ENCODE data around the gene SPO11. TPM values are rescaled to one million over a fixed set of nuclear protein-coding genes. Genes with fewer than 3 reads are reported as not detected.
A peak's percentile ranks its signal among the peaks of the same experiment; 100 is the strongest.

Gene SPO11
- total RNA-seq, 4 donors from 2014 or later, result not detected

DNA sequence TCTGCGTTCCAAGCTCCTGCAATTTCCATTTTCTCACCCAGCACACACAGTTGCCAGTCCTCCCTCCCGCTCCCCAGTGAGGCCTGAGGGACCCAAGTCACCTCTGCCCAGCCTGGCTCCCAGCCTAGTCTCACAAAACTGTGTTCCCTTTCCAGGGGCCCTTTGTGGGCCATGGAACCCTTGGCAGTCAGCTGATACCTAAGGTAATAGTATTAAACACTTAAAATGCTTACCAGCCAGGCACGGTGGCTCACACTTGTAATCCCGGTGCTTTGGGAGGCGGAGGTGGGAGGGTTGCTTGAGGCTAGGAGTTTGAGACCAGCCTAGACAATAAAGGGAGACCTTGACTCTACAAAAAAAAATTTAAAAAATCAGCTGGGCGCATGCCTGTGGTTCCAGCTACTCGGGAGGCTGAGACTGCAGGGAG is 58.4 kb downstream of the SPO11 start:
- Histone ChIP-seq H3K4me1 (no peaks in the 10 kb centered on the region), H3K27me3 (no peaks in the 10 kb centered on the region), H3K36me3 (no peaks in the 10 kb centered on the region), H3K27ac (no peak overlapping the region), H3K4me3 (no peak overlapping the region), H3K9me3 (no peaks in the 10 kb centered on the region)
- intact Hi-C loops (cut with DNase I; ENCODE audit: low total_unique reads), result no loop called here
- no peak for TF ChIP-seq POLR2A (IDR thresholded peaks at IDR 0.05)
- TF ChIP-seq, protein P1, sequence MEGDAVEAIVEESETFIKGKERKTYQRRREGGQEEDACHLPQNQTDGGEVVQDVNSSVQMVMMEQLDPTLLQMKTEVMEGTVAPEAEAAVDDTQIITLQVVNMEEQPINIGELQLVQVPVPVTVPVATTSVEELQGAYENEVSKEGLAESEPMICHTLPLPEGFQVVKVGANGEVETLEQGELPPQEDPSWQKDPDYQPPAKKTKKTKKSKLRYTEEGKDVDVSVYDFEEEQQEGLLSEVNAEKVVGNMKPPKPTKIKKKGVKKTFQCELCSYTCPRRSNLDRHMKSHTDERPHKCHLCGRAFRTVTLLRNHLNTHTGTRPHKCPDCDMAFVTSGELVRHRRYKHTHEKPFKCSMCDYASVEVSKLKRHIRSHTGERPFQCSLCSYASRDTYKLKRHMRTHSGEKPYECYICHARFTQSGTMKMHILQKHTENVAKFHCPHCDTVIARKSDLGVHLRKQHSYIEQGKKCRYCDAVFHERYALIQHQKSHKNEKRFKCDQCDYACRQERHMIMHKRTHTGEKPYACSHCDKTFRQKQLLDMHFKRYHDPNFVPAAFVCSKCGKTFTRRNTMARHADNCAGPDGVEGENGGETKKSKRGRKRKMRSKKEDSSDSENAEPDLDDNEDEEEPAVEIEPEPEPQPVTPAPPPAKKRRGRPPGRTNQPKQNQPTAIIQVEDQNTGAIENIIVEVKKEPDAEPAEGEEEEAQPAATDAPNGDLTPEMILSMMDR (IDR thresholded peaks at IDR 0.05), result no peak
- peak in 1 of 2 donors; percentile 14 for DNase-seq

DNA sequence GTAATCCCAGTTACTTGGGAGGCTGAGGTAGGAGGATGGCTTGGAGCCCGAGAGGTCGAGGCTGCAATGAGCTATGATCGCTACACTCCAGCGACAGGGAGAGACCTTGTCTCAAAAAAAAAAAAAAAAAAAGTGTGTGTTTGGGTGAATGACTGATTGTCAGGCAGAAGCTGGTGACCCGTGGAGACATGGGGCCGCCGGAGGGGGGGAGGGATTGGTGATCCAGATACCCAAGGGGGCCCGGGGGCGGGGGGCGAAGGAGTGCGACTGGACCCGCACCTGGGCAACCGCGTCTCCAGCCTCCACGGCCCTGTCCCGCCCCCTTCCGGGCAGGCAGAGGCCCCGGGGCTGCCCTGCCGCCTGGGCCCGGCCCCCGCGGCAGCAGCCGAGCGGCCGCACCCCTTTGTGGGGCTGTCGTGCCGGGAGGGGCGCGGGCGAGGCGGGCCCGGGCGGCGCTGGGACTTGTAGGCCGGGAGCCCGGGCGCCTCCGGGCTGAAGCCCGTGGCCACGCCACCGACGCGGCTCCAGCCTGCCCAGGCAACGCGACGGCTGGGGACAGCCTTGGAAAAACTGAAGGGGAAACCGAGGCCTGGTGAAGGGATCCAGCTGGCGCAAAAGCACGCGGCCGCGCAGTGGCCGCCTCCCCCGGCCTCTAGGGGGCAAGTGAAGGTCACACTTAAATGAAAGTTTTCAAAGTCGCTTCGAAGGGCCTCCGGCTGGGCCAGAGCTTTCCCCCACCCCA is 59.5 kb downstream of the SPO11 start:
- Histone ChIP-seq H3K27ac (peak overlapping the region; percentile 55 to 75), H3K36me3 (no peaks in the 10 kb centered on the region), H3K9me3 (no peaks in the 10 kb centered on the region), H3K27me3 (no peaks in the 10 kb centered on the region), H3K4me1 (no peaks in the 10 kb centered on the region), H3K4me3 (peak overlapping the region; percentile 7 to 25)
- intact Hi-C loops (cut with DNase I; ENCODE audit: low total_unique reads), result no loop called here
- DNase-seq, result peak; percentile 75 to 76
- peak in 1 of 2 donors; percentile 49 for TF ChIP-seq POLR2A (IDR thresholded peaks at IDR 0.05)
- TF ChIP-seq, protein P1 (IDR thresholded peaks at IDR 0.05), result peak in 3 of 4 experiments; percentile 9 to 35 (median 32)

DNA sequence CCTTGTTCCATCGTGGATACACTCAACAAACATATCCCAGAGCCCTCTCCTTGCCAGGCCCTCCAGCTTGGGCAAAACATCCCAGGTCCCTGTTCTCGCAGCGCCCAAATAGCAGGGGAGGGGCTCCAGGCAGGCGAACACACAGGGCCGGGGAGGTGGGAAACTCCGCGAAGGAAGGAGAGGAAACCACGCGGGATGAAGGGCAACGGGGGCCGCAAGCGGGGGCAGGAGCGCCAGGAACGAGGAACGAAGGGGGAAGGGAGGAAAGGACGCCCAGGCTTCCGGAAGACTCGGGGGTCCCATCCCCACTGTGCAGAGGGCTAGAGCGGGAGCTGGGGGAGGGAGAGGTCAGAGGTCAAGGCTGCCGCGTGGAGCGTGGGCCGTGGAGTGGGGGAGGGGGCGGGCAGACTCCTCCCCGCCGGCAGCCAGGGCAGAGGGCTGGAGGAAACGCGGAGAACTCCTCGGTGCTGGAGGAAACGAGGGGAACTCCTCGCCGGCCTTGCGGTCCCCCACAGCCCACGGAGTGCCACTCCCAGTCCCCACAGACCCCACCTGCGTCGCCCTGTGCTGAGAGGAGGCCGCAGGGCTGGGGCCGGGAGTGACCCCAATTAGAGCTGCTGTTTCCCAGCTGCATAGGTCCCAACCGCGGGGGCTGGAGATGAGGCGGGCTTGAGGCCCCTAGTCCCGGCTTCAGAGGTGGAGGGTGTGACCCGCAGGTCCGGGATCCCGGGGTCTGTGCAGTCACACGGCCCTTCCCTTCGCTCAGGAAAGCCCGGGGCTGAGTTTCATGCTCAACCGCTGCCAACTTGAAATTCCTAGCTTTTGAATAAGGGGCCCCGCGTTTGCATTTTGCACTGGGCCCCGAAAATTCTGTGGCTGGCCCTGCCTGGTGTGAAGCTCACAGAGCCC is 60.3 kb downstream of the SPO11 start:
- Histone ChIP-seq H3K4me3 (peak overlapping the region; percentile 7 to 25), H3K4me1 (peaks cover 0 to 8% of the 10 kb centered on the region in 2 donors)
- intact Hi-C loops (cut with DNase I; ENCODE audit: low total_unique reads), result no loop called here

DNA sequence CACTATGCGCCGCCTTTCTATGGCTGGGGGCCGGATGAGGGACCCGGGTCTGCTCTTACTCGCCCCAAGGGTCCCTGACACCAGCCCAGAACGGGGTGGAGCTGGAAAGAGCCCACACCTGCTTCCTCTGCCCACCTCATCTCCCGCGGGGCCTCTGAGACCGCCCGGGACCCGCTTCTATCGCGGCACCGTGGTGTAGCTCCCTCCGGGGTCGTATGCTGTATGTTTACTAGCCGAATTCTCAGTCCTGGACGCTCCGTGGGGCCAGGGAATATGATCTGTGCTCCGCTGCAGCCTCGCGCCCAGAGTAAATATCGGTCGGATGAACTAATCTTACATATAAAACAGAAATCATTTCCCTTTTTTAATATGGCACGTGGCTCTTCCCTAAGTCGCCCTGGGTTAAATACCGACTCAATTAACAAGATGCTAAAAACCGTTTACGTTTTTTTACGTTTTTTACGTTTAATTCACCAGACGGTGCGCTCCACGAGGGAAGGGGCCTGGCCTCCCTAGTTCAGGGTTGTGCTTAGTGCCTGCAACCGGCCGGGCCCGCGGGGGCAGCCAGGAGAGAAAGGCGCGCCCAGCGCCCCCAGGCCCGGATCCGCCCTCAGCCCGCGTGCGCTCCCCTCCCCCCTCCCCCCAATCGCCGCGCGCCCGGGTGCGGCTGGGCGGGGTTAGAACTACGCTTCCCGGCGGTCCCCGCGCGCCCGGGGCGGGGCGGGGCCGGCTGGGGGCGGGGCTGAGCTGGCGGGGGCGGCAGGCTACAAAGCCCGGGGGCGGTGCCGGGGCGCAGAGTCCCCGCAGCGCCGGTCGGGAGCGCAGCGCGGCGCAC is 61.2 kb downstream of the SPO11 start, which contains the start of gene RBM38:
RBM38 (plus strand) TSS at position 793 of the 835 bp plus-strand sequence. CDS start 186 bp downstream, outside the sequence.
- H3K27ac ChIP-seq, result peak within 1 kb of the TSS; percentile 78 to 83
- no peaks in the 10 kb centered on the region for H3K36me3 ChIP-seq
- TF ChIP-seq, protein P1 (IDR thresholded peaks at IDR 0.05), result no peak
- peak in 1 of 2 donors; percentile 10 for TF ChIP-seq POLR2A (IDR thresholded peaks at IDR 0.05)
- peak within 1 kb of the TSS; percentile 56 to 70 for H3K4me3 ChIP-seq
- DNase-seq, result peak; percentile 60 to 68
- H3K4me1 ChIP-seq, result peaks cover 0 to 11% of the 10 kb centered on the region in 2 donors
- intact Hi-C loops (cut with DNase I; ENCODE audit: low total_unique reads), result no loop called here
- no peaks in the 10 kb centered on the region for H3K9me3 ChIP-seq
- H3K27me3 ChIP-seq, result no peaks in the 10 kb centered on the region

More for the DNA sequence above, 60.3 kb downstream of the SPO11 start:
- Histone ChIP-seq H3K27me3 (no peaks in the 10 kb centered on the region), H3K27ac (peak overlapping the region; percentile 55 to 75), H3K9me3 (no peaks in the 10 kb centered on the region), H3K36me3 (no peaks in the 10 kb centered on the region)
- peak in 1 of 2 donors; percentile 23 for DNase-seq
- TF ChIP-seq POLR2A (IDR thresholded peaks at IDR 0.05), result no peak
- TF ChIP-seq, protein P1 (IDR thresholded peaks at IDR 0.05), result no peak
